ENCODE data around the gene RPL22L1.
"Not testable (repeated sequence)": the region's sequence is repeated elsewhere in the genome, so short reads cannot be mapped to it uniquely, and the experiment has no call there.

The RPL22L1 gene

DNA sequence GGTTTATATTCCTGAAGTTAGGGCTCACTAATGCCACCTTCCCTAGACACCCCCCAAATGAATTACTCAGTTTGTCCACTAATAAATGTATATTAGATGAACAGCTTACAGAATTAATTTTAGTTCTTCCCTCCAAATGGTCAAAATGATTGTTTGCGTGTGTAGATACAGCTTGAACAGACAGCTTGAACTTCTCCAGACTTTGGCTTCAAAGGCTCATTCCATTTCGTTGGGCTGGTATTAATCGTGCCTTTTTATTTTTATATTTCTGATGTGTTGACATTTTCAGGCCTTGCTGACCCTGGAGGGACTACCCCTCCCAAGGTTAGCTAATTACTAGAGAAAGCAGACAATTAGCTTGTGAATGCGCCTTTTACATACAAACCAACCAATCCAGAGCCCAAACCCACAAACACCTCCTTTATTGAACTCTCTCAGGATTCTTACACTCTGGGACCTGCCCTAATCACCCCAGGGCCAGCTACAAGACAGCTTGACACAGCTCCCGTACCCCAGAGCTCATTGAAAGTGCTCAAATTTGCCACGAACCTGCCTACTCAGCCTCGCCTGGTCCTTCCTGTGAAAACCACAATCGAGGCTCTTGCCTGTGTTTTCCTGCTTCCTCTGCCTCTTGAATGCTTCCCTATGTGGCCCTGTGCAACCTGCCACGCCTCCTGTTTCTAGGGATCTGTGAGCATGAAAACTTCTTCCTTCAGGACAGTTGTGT, 40.3 kb downstream of the RPL22L1 start:
- no peak for DNase-seq (ENCODE audit: low spot score)

DNA sequence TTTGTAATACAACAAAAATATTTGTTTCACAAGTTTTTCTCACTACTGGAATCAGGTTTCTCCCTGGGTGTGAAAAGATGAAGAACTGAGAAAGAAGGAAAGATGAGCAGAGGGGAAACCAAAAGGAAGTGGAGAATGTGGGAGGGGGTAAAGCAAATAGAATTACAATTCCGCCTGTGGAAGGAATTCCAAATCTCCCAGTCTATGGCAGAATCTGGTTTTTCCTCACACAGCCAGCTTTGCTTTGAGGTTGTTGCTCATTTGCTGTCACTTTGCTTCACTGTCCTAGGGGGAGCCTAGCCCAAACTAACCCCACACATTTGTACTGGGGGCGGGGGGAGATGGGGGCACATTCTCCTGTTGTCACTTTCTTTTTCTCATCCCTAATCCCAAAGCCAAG, 43.9 kb downstream of the RPL22L1 start:
- DNase-seq (ENCODE audit: low spot score) = no peak

DNA sequence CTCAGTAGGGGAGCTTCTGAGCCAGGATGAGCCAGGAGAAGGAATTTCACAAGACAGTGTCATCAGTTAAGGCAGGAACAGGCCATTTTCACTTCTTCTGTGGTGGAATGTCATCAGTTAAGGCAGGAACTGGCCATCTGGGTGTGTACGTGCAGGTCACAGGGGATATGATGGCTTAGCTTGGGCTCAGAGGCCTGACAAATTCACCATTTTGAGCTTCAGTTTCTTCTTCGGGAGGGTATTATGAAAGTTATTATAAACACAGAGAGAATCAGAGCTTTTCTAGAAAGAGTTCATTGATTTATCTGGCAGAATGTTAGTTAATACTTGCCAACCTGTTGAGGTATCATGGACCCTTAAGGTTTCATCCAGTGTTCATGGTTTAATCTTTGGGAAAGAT, 46.4 kb downstream of the RPL22L1 start:
- DNase-seq (ENCODE audit: low spot score) = not testable (repeated sequence)

DNA sequence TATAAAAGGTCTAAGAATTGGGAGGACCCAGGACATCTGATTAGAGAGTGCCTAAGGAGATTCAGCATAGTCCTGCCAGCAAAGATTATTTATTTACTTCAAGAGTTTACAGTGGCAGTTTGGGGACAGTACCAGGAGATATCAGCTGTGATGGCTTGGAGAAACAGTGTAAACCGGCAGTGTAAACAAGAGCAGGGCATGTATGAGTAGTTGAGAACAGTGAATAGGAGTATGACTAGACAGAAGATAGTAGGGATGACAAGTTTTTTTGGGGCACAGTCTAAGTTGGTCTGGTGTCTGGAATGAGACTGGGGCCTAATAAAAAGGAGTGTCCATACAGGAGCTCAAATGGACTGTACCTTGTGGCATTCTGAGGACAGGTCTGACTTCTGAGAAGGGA, 51.7 kb downstream of the RPL22L1 start:
- DNase-seq (ENCODE audit: low spot score) = not testable (repeated sequence)

DNA sequence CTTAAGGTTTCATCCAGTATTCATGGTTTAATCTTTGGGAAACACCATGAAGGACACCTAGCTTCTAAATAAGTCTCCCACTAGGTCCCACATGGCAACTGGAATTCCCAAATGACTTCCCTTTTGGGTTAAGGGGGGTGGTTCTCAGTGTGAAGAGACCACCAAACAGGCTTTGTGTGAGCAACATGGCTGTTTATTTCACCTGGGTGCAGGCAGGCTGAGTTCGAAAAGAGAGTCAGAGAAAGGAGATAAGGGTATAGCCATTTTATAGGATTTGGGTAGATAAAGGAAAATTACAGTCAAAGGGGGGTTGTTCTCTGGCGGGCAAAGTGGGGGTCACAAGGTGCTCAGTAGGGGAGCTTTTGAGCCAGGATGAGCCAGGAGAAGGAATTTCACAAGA, 52.5 kb downstream of the RPL22L1 start:
- not testable (repeated sequence) for DNase-seq (ENCODE audit: low spot score)

DNA sequence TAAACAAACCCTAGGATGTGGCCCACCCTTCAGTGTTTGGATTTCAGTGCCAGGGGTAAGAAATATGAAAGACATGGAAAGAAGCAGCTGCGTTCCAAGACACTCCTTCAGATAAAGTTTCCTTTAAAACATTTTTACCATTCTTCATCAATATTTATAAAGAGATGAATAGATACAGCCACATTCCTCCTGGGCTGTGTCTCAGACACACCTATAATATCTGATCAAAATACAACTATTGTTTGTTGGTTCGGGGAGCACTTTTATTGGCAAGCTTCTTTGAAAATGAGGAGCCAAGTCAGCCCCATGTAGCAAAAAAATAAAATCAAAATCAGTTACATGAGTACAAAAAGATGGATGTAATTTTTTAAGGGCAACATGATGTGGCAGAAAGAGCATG, 53.2 kb downstream of the RPL22L1 start:
- no peak for DNase-seq (ENCODE audit: low spot score)

DNA sequence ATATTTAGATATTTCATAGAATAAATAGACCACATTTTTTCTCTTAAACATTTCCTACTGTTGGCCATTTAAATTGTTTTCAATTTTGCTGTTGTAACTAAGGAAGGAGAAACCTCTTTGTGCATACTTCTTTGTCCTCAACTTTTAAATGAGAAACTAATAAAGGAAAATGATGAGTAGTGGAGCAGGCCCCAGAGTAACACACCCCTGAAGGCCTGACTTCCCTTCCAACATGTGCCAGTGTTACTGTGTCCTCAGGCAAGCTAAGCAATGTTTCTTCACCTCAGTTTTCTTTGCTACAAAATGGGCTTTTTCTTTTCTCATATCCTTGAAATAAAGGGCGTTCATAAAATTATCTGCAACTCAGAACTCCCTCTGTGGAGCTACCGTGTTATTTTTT, 53.7 kb downstream of the RPL22L1 start:
- no peak for DNase-seq (ENCODE audit: low spot score)

DNA sequence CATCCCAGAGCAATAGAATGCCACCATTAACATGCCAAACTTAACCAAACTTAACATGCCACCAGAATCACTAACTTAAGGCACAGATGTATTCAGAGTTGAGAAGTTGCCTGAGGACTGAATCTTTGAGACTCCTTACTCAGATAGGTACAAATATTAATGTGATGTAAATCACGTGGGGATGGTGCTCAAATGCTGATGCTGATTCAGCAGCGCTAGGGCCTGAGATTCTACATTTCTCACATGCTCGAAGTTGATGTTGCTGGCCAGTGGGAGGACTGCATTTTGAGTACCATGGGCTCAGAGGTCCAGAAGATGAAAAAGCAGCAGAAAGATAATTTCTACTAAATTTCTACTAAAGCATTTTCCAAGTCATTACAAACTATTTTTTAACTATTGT, 54.1 kb downstream of the RPL22L1 start:
- DNase-seq (ENCODE audit: low spot score) = no peak

DNA sequence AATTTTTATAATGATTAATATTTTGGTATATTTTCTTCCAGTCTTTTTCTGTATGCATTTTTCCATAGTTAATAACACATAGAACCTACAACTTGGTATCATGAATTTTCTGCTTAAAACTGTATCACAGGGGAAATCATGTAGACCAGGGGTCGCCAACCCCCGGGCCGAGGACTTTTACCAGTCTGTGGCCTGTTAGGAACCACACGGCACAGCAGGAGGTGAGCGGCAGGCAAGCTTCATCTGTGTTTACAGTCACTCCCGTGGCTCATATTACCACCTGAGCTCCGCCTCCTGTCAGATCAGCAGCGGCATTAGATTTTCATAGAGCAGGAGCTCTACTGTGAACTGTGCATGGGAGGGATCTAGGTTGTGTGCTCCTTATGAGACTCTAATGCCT, 54.7 kb downstream of the RPL22L1 start:
- no peak for DNase-seq (ENCODE audit: low spot score)

Measured in Ammon's horn (tissue), 1 donor.